Trophoblast cell (in vitro differentiated cells and primary cell): ENCODE results near the gene PCDHB13.
"Not testable (repeated sequence)": the region's sequence is repeated elsewhere in the genome, so short reads cannot be mapped to it uniquely, and the experiment has no call there.

Experiments
- DNase-seq, 2 donors: peaks; one replicate each; pipeline ENCODE4 v3.0.0-alpha.2; 2016
- H2AFZ ChIP-seq: 2 replicates; pipeline ENCODE4 v1.6.1; 2013; ENCODE audit warnings: low read length, moderate library complexity, mild to moderate bottlenecking; ENCODE audit not compliant: insufficient read depth, poor library complexity
- H2AK5ac ChIP-seq: 2 replicates; pipeline ENCODE4 v1.6.1; 2013; ENCODE audit warnings: mild to moderate bottlenecking, low read length
- H2BK120ac ChIP-seq: 2 replicates; pipeline ENCODE4 v1.6.1; 2013; ENCODE audit warnings: low read length, mild to moderate bottlenecking, moderate library complexity; ENCODE audit not compliant: insufficient read depth, poor library complexity
- H2BK12ac ChIP-seq: 2 replicates; pipeline ENCODE4 v1.6.1; 2013; ENCODE audit warnings: mild to moderate bottlenecking, low read length, moderate library complexity
- H2BK5ac ChIP-seq: 2 replicates; pipeline ENCODE4 v1.6.1; 2013; ENCODE audit warnings: low read length, low read depth, moderate library complexity, mild to moderate bottlenecking; ENCODE audit not compliant: poor library complexity
- H3K14ac ChIP-seq: 2 replicates; pipeline ENCODE4 v1.6.1; 2013; ENCODE audit warnings: mild to moderate bottlenecking, low read length
- H3K18ac ChIP-seq: 2 replicates; pipeline ENCODE4 v1.6.1; 2013; ENCODE audit warnings: mild to moderate bottlenecking, low read length
- H3K23ac ChIP-seq: 2 replicates; pipeline ENCODE4 v1.6.1; 2013; ENCODE audit warnings: low read length
- H3K27ac ChIP-seq: 2 replicates; pipeline ENCODE4 v1.5.1; 2013; ENCODE audit warnings: low read depth, mild to moderate bottlenecking, inconsistent platforms, low read length, moderate library complexity
- H3K27me3 ChIP-seq: 2 replicates; pipeline ENCODE4 v1.6.1; 2013; ENCODE audit warnings: inconsistent platforms, mild to moderate bottlenecking, low read length, moderate library complexity; ENCODE audit not compliant: insufficient read depth
- H3K36me3 ChIP-seq, 2 experiments: 1 replicate in 1 of 2; 2 replicates in 1 of 2; pipeline ENCODE4 v1.6.1; 2013; ENCODE audit warnings: low read length in 2 of 2, mild to moderate bottlenecking in 2 of 2, moderate library complexity in 1 of 2; ENCODE audit not compliant: insufficient read depth in 2 of 2, control insufficient read depth in 1 of 2
- H3K4ac ChIP-seq: 2 replicates; pipeline ENCODE4 v1.6.1; 2013; ENCODE audit warnings: low read depth, mild to moderate bottlenecking, low read length, moderate library complexity
- H3K4me1 ChIP-seq, 2 experiments: 1 replicate in 1 of 2; 2 replicates in 1 of 2; pipeline ENCODE4 v1.6.1; 2013; ENCODE audit warnings: low read length in 2 of 2, mild to moderate bottlenecking in 2 of 2, moderate library complexity in 1 of 2; ENCODE audit not compliant: insufficient read depth in 2 of 2, control insufficient read depth in 1 of 2
- H3K4me2 ChIP-seq: 2 replicates; pipeline ENCODE4 v1.6.1; 2013; ENCODE audit warnings: inconsistent platforms, mild to moderate bottlenecking, low read length, moderate library complexity
- H3K4me3 ChIP-seq: 2 replicates; pipeline ENCODE4 v1.5.1; 2013; ENCODE audit warnings: mild to moderate bottlenecking, low read depth, low read length, inconsistent platforms
- H3K79me1 ChIP-seq: one replicate; pipeline ENCODE4 v1.6.1; 2013; ENCODE audit warnings: low read length
- H3K79me2 ChIP-seq: 2 replicates; pipeline ENCODE4 v1.6.1; 2013; ENCODE audit warnings: low read length, mild to moderate bottlenecking; ENCODE audit not compliant: control insufficient read depth, insufficient read depth, poor library complexity
- H3K9ac ChIP-seq: 2 replicates; pipeline ENCODE4 v1.6.1; 2013; ENCODE audit warnings: mild to moderate bottlenecking, low read length
- H3K9me3 ChIP-seq: 2 replicates; pipeline ENCODE4 v1.6.1; 2013; ENCODE audit warnings: low read depth, mild to moderate bottlenecking, control low read depth, inconsistent platforms, low read length; ENCODE audit not compliant: insufficient read depth
- H4K12ac ChIP-seq: 2 replicates; pipeline ENCODE4 v1.6.1; 2013; ENCODE audit warnings: low read depth, mild to moderate bottlenecking, low read length, moderate library complexity
- H4K8ac ChIP-seq: 2 replicates; pipeline ENCODE4 v1.6.1; 2013; ENCODE audit warnings: low read depth, mild to moderate bottlenecking, low read length, moderate library complexity
- H4K91ac ChIP-seq: one replicate; pipeline ENCODE4 v1.6.1; 2013; ENCODE audit warnings: low read depth, mild to moderate bottlenecking, low read length, moderate library complexity
- WGBS: extraction: QIAGEN DNeasy Blood & Tissue Kit; methylation state at CpG from one replicate; pipeline ENCODE4 v1.1.7; 2013; ENCODE audit warnings: missing lambda C conversion rate; ENCODE audit not compliant: insufficient read length, insufficient coverage; ENCODE audit errors: extremely low coverage; 5-methylcytosine and 5-hydroxymethylcytosine counted together

Gene PCDHB13

DNA sequence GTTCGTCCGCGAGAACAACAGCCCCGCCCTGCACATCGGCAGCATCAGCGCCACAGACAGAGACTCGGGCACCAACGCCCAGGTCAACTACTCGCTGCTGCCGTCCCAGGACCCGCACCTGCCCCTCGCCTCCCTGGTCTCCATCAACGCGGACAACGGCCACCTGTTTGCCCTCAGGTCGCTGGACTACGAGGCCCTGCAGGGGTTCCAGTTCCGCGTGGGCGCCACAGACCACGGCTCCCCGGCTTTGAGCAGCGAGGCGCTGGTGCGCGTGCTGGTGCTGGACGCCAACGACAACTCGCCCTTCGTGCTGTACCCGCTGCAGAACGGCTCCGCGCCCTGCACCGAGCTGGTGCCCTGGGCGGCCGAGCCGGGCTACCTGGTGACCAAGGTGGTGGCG is 3.4 kb upstream of the PCDHB13 start:
- H3K9me3 ChIP-seq, H3K14ac ChIP-seq, H4K8ac ChIP-seq, H2AFZ ChIP-seq, H3K4me2 ChIP-seq, H3K9ac ChIP-seq, H3K27ac ChIP-seq, H3K79me1 ChIP-seq, H3K4me3 ChIP-seq, H3K4me1 ChIP-seq, H4K91ac ChIP-seq, H3K4ac ChIP-seq, DNase-seq, H2BK120ac ChIP-seq, H3K27me3 ChIP-seq, H2BK12ac ChIP-seq, H3K36me3 ChIP-seq, H3K79me2 ChIP-seq, H3K23ac ChIP-seq, H2BK5ac ChIP-seq, H3K18ac ChIP-seq, H2AK5ac ChIP-seq, H4K12ac ChIP-seq: not testable (repeated sequence)
- no CpG with 5 or more reads among the region's 39 CpGs for WGBS

DNA sequence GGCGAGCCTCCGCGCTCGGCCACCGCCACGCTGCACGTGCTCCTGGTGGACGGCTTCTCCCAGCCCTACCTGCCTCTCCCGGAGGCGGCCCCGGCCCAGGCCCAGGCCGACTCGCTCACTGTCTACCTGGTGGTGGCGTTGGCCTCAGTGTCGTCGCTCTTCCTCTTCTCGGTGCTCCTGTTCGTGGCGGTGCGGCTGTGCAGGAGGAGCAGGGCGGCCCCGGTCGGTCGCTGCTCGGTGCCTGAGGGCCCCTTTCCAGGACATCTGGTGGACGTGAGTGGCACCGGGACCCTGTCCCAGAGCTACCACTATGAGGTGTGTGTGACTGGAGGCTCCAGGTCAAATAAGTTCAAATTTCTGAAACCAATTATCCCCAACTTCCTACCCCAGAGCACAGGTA is 2.9 kb upstream of the PCDHB13 start:
- WGBS: no CpG with 5 or more reads among the region's 27 CpGs
- not testable (repeated sequence) for H4K12ac ChIP-seq, H3K27ac ChIP-seq, H3K14ac ChIP-seq, H2AK5ac ChIP-seq, H3K4me1 ChIP-seq, H2BK12ac ChIP-seq, DNase-seq, H3K27me3 ChIP-seq, H2BK5ac ChIP-seq, H3K4me2 ChIP-seq, H3K4ac ChIP-seq, H3K23ac ChIP-seq, H3K79me2 ChIP-seq, H3K4me3 ChIP-seq, H4K8ac ChIP-seq, H3K9ac ChIP-seq, H2AFZ ChIP-seq, H3K9me3 ChIP-seq, H4K91ac ChIP-seq, H3K36me3 ChIP-seq, H2BK120ac ChIP-seq, H3K79me1 ChIP-seq, H3K18ac ChIP-seq

DNA sequence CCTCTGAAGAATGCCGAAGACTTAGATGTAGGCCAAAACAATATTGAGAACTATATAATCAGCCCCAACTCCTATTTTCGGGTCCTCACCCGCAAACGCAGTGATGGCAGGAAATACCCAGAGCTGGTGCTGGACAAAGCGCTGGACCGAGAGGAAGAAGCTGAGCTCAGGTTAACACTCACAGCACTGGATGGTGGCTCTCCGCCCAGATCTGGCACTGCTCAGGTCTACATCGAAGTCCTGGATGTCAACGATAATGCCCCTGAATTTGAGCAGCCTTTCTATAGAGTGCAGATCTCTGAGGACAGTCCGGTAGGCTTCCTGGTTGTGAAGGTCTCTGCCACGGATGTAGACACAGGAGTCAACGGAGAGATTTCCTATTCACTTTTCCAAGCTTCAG is 864 bp downstream of the PCDHB13 start:
- H4K12ac ChIP-seq, H2AFZ ChIP-seq, H3K4me2 ChIP-seq, H3K23ac ChIP-seq, H2BK12ac ChIP-seq, H3K14ac ChIP-seq, H3K79me1 ChIP-seq, H3K4me3 ChIP-seq, H3K27ac ChIP-seq, H4K91ac ChIP-seq, H3K4me1 ChIP-seq, H2BK5ac ChIP-seq, H3K9me3 ChIP-seq, H3K9ac ChIP-seq, H3K4ac ChIP-seq, H3K27me3 ChIP-seq, H2BK120ac ChIP-seq, H4K8ac ChIP-seq, H3K18ac ChIP-seq, H3K36me3 ChIP-seq, DNase-seq, H2AK5ac ChIP-seq, H3K79me2 ChIP-seq: not testable (repeated sequence)
- WGBS: no CpG with 5 or more reads among the region's 12 CpGs

DNA sequence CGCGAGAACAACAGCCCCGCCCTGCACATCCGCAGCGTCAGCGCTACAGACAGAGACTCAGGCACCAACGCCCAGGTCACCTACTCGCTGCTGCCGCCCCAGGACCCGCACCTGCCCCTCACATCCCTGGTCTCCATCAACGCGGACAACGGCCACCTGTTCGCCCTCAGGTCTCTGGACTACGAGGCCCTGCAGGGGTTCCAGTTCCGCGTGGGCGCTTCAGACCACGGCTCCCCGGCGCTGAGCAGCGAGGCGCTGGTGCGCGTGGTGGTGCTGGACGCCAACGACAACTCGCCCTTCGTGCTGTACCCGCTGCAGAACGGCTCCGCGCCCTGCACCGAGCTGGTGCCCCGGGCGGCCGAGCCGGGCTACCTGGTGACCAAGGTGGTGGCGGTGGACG is 1.8 kb downstream of the PCDHB13 start:
- WGBS: no CpG with 5 or more reads among the region's 40 CpGs
- H3K4me2 ChIP-seq, H4K12ac ChIP-seq, H3K9me3 ChIP-seq, H2BK120ac ChIP-seq, H2BK12ac ChIP-seq, H3K27ac ChIP-seq, DNase-seq, H3K14ac ChIP-seq, H3K18ac ChIP-seq, H3K79me2 ChIP-seq, H4K91ac ChIP-seq, H3K4me3 ChIP-seq, H3K4me1 ChIP-seq, H3K4ac ChIP-seq, H3K27me3 ChIP-seq, H4K8ac ChIP-seq, H2AFZ ChIP-seq, H3K23ac ChIP-seq, H3K9ac ChIP-seq, H3K79me1 ChIP-seq, H2AK5ac ChIP-seq, H2BK5ac ChIP-seq, H3K36me3 ChIP-seq: not testable (repeated sequence)
